Measurements from ENCODE around the gene MYO15A.
A peak's percentile ranks its signal among the peaks of the same experiment; 100 is the strongest.

DNA sequence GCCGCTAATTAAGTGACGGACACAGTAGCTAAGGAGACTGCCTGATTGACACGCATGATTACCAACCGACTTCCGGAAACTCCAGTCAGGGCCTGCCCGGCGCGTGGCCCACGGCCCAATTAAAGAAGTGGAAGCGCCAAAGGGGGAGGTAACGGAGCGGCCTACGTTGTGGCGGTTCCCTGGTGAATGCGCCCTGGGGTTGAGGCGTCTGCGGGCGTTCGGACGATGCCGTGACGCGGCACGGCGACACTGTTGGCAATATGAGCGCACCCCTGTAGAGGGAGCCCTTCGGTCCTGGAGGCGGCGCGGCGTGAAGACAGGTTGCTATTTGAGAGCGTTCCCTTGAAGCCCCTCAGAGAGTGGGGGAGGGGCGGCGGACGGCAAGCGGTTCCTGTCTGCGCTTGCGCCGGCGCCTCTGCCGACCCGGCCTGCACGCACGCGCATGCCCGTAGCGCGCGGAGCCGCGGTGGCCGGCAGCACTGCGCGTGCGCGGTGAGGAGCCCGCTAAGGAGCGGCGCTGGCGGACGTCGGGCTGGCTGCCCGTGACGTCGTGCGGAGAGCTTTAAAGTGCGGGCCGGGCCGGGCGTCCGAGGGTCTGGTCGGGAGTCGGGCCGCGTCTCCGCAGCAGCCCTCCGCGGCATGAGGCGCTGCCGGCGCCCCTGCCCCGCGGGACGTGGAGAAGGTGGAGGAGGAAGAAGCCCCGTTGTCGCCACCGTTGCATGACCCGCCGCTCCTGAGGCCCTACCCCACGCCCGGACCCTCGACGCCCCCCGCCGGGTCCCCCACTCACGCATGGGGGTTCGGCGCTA is 75.0 kb downstream of the MYO15A start, which contains the start of gene ALKBH5:
- TF ChIP-seq POLR2AphosphoS5 (IDR thresholded peaks at IDR 0.05; ENCODE audit: insufficient read depth in 1 of 2, low read depth in 1 of 2): peak; percentile 88 to 92
- TF ChIP-seq, protein P1, sequence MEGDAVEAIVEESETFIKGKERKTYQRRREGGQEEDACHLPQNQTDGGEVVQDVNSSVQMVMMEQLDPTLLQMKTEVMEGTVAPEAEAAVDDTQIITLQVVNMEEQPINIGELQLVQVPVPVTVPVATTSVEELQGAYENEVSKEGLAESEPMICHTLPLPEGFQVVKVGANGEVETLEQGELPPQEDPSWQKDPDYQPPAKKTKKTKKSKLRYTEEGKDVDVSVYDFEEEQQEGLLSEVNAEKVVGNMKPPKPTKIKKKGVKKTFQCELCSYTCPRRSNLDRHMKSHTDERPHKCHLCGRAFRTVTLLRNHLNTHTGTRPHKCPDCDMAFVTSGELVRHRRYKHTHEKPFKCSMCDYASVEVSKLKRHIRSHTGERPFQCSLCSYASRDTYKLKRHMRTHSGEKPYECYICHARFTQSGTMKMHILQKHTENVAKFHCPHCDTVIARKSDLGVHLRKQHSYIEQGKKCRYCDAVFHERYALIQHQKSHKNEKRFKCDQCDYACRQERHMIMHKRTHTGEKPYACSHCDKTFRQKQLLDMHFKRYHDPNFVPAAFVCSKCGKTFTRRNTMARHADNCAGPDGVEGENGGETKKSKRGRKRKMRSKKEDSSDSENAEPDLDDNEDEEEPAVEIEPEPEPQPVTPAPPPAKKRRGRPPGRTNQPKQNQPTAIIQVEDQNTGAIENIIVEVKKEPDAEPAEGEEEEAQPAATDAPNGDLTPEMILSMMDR (IDR thresholded peaks at IDR 0.05): no peak
